GM12864 (cell line): Measurements from ENCODE around the gene NPPC.

Experiments
- DNase-seq: peaks from one replicate; pipeline ENCODE4 v3.0.0-alpha.2; 2011; ENCODE audit warnings: low read depth
- H3K4me3 ChIP-seq: 2 replicates; pipeline ENCODE4 v1.5.1; 2011; ENCODE audit warnings: mild to moderate bottlenecking, low read depth, low read length, control low read depth
- TF ChIP-seq, protein P1 (sequence below): IDR thresholded peaks from 2 replicates; pipeline ENCODE4 v1.5.1; 2011; ENCODE audit warnings: low read depth, mild to moderate bottlenecking, moderate library complexity, low read length, control low read depth, inconsistent platforms; ENCODE audit errors: missing control alignments

NPPC gene

DNA sequence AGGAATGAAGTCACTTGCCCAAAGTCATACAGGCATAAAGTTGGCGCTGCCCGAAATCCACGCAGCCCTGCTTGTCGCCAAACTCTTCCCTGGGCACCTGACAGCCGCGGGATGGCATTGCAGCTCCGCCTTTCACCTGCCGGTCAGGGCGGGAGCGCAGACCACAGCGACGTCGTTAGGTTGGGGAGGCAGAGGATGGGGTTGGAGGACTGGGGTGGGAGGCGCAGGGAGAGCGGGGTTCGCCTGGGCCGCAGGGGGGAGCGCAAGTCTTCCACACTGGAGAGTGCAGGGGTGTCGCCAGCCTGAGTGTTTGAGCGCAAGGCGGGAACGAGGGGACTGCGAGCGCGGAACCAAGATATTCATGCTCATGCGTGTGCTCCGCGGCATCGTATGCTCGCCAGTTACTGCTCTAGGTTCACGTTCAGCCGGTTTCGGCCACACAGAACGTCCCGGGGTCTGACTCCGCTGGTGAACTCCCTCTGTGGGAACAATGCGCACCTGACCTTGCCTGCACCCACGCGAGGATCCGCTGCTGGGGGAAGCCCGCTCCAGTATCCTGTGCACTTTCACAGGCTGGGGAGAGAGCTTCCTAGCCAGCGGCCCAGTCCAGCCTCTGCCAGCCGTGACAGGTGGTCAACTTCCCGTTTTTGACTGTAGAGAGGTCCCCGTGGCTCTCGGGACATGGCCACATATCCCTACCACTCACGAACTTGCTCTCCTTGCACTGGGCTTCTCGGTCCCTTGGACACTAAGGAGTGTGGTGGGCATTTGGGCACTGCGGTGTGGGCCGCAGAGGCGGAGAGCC is 767 bp upstream of the NPPC start:
- TF ChIP-seq, protein P1, sequence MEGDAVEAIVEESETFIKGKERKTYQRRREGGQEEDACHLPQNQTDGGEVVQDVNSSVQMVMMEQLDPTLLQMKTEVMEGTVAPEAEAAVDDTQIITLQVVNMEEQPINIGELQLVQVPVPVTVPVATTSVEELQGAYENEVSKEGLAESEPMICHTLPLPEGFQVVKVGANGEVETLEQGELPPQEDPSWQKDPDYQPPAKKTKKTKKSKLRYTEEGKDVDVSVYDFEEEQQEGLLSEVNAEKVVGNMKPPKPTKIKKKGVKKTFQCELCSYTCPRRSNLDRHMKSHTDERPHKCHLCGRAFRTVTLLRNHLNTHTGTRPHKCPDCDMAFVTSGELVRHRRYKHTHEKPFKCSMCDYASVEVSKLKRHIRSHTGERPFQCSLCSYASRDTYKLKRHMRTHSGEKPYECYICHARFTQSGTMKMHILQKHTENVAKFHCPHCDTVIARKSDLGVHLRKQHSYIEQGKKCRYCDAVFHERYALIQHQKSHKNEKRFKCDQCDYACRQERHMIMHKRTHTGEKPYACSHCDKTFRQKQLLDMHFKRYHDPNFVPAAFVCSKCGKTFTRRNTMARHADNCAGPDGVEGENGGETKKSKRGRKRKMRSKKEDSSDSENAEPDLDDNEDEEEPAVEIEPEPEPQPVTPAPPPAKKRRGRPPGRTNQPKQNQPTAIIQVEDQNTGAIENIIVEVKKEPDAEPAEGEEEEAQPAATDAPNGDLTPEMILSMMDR, result no peak
- no peak for DNase-seq

DNA sequence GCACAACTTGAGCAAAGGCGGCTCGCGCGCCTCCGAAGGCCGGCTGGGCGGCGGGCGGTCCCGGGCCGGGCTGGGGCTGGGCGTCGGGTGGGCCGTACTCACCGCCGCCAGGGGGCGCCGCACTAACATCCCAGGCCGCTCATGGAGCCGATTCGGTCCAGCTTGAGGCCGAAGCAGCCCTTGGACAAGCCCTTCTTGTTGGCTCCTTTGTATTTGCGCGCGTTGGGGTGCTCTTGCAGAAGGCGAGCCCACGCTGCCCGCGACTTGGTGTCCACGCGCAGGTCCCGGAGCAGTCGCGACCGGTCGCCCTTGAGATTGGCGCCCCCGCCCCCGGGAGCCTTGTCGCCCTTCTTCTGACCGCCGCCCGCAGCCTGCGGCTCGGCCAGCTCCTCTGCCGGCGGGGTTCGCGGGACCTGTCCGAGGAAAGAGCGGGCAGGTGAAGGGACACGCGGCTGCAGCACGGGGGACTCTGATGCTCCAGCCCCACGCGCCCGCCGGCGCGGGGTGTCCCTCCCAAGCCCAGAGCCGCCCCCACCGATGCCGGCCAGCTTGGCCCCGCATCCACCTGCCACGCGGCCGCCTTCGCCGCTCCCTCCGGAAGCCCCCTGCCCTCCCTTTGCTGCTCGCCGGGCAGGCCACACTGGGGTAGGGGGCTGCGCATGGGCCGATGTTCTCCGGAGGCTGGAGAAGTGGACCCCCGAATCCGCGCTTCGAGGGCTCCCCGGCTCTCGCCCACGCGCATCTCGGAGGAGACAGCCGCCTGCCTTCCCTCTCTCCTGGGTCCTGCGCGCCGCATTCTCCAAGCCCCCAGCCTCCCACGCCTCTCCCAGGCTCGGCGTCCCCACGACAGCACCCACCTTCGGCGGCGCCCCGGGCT is 655 bp downstream of the NPPC start:
- H3K4me3 ChIP-seq, result peak overlapping the region; percentile 40
- TF ChIP-seq, protein P1, result peak; percentile 75
- peak; percentile 27 for DNase-seq

More for the DNA sequence above, 767 bp upstream of the NPPC start:
- peak overlapping the region; percentile 40 for H3K4me3 ChIP-seq

DNA sequence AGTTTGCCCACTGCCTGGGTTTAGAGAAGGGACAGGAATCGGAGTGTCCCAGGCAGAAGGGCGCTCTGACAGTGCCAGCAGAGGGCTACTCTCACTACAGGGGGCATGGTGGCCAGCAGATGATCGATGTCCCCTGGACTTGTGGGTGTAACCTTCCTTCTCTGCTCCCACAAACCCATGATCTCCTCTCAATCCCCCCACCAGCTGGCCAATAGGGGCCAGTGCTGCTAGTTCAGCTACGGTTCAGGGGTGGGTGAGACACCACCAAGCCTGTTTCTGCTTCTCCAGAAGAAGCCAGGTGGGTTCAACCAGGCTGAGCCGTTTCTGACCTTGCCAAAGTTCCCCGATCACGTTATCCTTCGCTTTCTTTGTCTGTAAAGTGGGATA is 1.3 kb downstream of the NPPC start:
- TF ChIP-seq, protein P1, result no peak
- no peak for DNase-seq
- H3K4me3 ChIP-seq, result no peak overlapping the region

DNA sequence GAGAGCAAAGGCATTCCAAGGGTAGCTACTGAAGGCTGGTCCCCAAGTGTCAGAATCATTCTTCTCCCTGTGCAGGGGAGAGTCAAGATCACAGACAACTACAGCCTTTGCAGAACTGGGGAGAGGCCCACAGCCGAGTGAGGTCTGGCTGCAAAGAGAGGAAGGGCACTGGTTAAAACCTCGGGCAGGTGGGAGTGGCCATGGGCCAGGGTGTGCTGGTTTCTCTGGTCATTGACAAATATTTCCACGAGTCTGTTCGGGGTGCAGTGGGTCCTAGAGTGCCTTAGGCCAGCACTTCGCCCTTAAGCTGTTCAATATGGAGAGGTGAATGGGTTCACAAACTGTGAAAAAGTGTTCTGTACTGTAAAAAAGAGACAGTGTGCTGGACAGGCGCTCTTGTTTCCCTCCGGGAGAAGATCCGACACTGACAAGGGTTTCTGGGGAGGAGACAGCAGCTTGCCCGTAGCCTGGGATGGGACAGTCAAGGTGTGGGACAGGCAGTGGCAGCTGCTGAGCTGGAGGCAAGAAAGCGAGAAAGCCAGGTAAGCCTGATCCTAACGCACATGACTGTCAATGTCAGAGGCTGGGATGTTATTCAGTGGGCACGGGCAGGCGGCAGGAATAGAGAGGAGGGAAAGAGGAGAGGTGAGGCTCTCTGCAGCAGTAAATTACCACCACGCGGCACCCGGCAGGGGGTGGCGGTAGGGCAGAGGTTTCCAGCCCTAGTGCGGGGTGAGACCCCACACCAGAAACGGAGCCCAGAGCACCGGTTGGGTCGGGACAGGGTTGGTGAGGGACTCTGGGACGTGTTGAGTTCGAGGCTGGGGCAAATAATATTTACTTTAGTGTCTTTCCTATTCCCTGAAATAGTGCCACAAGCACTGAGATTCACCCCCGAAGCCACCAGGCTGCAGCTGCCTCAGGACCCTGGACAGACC is 2.0 kb downstream of the NPPC start:
- TF ChIP-seq, protein P1, result no peak
- H3K4me3 ChIP-seq, result no peak overlapping the region
- DNase-seq, result no peak

DNA sequence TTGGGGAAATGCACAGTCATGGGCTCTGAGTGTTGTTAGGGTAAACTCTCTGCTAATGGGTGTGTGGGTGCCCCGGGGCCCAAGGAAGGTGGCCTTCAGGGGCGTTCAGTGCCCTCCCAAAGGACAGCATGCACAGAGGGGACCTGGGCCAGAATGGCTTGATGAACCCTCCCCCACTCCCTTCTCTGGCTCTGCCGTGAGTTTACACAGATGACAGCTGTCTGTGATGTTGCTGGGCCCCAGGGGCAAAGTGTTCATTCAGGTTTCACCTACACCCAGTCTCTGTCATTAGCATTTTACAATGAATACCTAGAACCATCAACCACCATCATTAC is 3.2 kb downstream of the NPPC start:
- TF ChIP-seq, protein P1, result no peak
- no peak overlapping the region for H3K4me3 ChIP-seq
- DNase-seq, result no peak

DNA sequence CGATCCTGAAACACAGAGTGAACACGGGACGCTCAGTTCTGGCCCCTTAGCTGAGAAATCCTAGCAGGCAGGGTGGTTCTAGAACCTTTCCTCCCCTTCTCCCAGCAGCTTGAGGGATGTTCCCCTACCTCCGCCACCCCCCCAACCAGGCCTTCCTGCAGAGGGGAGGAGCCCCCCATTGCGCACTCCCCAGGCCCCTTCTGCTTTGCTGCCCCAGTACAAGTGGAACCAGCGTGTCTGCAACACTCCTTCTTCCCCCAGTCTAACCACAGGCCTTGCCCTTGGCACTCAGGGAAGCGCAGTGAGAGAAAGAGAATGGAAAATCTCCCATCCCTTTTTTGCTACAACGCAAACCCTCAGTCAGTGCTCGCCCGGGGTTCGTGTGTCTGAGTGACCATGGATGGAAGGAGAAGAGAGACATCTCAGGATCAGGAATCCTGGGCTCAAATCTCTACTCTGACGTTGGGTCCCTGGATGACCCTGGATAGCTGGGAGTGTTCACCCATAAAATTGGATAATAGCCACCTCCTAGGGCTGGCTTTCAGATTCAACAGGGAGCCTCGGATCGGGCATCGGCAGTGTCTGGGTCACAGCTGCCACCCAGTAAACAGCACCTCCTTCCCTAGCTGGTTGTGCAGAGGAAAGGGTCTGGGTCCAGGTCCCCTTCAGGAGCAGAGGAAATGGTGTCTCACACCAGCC is 3.7 kb downstream of the NPPC start:
- DNase-seq, result no peak
- H3K4me3 ChIP-seq, result no peak overlapping the region
- TF ChIP-seq, protein P1, result no peak
